Measurements from ENCODE around the gene GABBR1. TPM values are rescaled to one million over a fixed set of nuclear protein-coding genes. Genes with fewer than 3 reads are reported as not detected.

GABBR1 gene
- total RNA-seq, 4 donors from 2014 or later, result 11.5 to 40.4 (median 30.5) TPM

DNA sequence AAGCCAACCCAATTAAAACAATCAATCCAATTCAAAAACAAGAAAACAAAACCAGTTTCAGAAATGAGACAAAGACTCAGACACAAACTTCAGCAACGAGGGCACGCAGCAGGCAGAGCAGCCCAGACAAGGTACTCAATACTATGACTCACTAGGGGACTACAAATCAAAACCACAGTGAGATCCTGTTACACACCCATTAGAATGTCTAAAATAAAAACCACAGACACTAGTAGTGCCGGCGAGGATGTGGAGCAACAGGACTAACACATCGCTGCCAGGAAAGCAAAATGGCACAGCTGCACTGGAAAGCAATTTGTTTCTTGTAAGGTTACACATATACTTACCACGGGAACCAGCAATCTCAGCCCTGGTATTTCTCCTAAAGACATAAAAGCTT lies 116.9 kb downstream of the GABBR1 start:
- in situ Hi-C loops (cut with MboI; ENCODE audit: low pct_ligation_motif_present in 1 of 4, low pct_unique_long_range_greater_than_20kb in 1 of 4, low sequenced_read_pairs in 3 of 4) (no loop called here), intact Hi-C loops (cut with DNase I; ENCODE audit: low total_unique reads) (no loop called here)
- H3K27ac ChIP-seq, result no peak overlapping the region
- H3K4me3 ChIP-seq, result no peak overlapping the region
- no peaks in the 10 kb centered on the region for H3K4me1 ChIP-seq
- no peaks in the 10 kb centered on the region for H3K36me3 ChIP-seq
- no peaks in the 10 kb centered on the region for H3K9me3 ChIP-seq
- WGBS, 2 donors (ENCODE audit: low coverage in 1 of 2), result 50 to 100% methylated on average over 2 to 6 of the region's 6 CpGs
- TF ChIP-seq POLR2AphosphoS5 (IDR thresholded peaks at IDR 0.05) (no peak), EP300 (IDR thresholded peaks at IDR 0.05; ENCODE audit: low read depth) (no peak), POLR2A (IDR thresholded peaks at IDR 0.05) (no peak)
- TF ChIP-seq, protein P1, sequence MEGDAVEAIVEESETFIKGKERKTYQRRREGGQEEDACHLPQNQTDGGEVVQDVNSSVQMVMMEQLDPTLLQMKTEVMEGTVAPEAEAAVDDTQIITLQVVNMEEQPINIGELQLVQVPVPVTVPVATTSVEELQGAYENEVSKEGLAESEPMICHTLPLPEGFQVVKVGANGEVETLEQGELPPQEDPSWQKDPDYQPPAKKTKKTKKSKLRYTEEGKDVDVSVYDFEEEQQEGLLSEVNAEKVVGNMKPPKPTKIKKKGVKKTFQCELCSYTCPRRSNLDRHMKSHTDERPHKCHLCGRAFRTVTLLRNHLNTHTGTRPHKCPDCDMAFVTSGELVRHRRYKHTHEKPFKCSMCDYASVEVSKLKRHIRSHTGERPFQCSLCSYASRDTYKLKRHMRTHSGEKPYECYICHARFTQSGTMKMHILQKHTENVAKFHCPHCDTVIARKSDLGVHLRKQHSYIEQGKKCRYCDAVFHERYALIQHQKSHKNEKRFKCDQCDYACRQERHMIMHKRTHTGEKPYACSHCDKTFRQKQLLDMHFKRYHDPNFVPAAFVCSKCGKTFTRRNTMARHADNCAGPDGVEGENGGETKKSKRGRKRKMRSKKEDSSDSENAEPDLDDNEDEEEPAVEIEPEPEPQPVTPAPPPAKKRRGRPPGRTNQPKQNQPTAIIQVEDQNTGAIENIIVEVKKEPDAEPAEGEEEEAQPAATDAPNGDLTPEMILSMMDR (IDR thresholded peaks at IDR 0.05), result no peak
- no peak for DNase-seq
- H3K27me3 ChIP-seq, result no peaks in the 10 kb centered on the region

DNA sequence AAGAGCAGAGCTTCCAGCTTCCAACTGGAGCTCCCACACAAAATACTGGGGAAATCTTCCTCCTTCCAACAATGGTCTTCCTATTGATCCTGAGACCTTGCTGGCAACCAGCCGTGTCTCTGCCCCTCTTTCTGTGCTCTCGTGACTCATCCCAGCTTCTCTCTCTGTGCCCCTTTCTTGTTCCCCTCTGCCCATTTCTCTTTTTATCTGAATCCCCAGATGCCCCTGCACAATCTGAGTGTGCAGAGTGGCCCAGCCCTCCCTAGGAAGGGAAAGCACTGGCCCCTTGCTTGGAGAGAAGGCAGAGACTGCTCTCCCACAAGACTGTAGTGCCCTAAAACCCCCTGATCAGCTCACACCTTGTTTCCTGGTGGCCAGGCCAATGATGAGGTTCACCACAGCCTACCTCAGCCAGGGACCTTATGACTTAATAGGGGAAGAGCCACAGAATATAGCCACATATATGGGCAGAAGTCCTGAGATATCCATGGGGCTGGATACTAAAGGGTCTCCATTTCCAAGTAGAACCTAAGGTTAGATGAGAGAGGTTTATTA lies 122.2 kb downstream of the GABBR1 start:
- H3K36me3 ChIP-seq, result no peaks in the 10 kb centered on the region
- intact Hi-C loops (cut with DNase I; ENCODE audit: low total_unique reads), result no loop called here
- no peak for DNase-seq
- in situ Hi-C loops (cut with MboI; ENCODE audit: low pct_ligation_motif_present in 1 of 4, low pct_unique_long_range_greater_than_20kb in 1 of 4, low sequenced_read_pairs in 3 of 4), result no loop called here
- H3K4me3 ChIP-seq, result no peak overlapping the region
- 69 to 84% methylated on average over 2 of the region's 2 CpGs for WGBS, 2 donors (ENCODE audit: low coverage in 1 of 2)
- H3K9me3 ChIP-seq, result no peaks in the 10 kb centered on the region
- H3K27me3 ChIP-seq, result no peaks in the 10 kb centered on the region
- TF ChIP-seq EP300 (IDR thresholded peaks at IDR 0.05; ENCODE audit: low read depth) (no peak), POLR2A (IDR thresholded peaks at IDR 0.05) (no peak), POLR2AphosphoS5 (IDR thresholded peaks at IDR 0.05) (no peak)
- TF ChIP-seq, protein P1 (IDR thresholded peaks at IDR 0.05), result no peak
- H3K27ac ChIP-seq, result no peak overlapping the region
- no peaks in the 10 kb centered on the region for H3K4me1 ChIP-seq

GRCh38 chr6:29510202-29510601 lies 122.8 kb downstream of the GABBR1 start:
- in situ Hi-C loops (cut with MboI; ENCODE audit: low pct_ligation_motif_present in 1 of 4, low pct_unique_long_range_greater_than_20kb in 1 of 4, low sequenced_read_pairs in 3 of 4), result no loop called here

More at GRCh38 chr6:29510202-29510601, 122.8 kb downstream of the GABBR1 start:
- no peak overlapping the region for H3K27ac ChIP-seq
- 48 to 54% methylated on average over 2 to 4 of the region's 4 CpGs for WGBS, 2 donors (ENCODE audit: low coverage in 1 of 2)
- no peaks in the 10 kb centered on the region for H3K27me3 ChIP-seq
- intact Hi-C loops (cut with DNase I; ENCODE audit: low total_unique reads), result no loop called here
- no peak for DNase-seq
- no peaks in the 10 kb centered on the region for H3K4me1 ChIP-seq
- TF ChIP-seq, protein P1 (IDR thresholded peaks at IDR 0.05), result no peak
- no peak for TF ChIP-seq POLR2AphosphoS5 (IDR thresholded peaks at IDR 0.05)
- TF ChIP-seq POLR2A (IDR thresholded peaks at IDR 0.05), result no peak
- TF ChIP-seq EP300 (IDR thresholded peaks at IDR 0.05; ENCODE audit: low read depth), result no peak
- no peaks in the 10 kb centered on the region for H3K36me3 ChIP-seq
- no peak overlapping the region for H3K4me3 ChIP-seq
- no peaks in the 10 kb centered on the region for H3K9me3 ChIP-seq

Small RNAs within 50 kb of the gene (small RNA-seq; reads per million reads assigned to genes)
- gene SNORD32B (0.28 to 1.9 (median 0.61) reads per million in 4 donors), gene SUMO2P1 (0 to 0.95 (median 0) reads per million in 4 donors), gene TMEM183AP1 (0 reads per million in 4 donors)

Other genes with a start within 250 kb of the GABBR1 start
- not detected for gene OR12D2, start 237.6 kb downstream of the GABBR1 start, total RNA-seq
- not detected for gene OR12D1, start 218.3 kb downstream of the GABBR1 start, total RNA-seq
- not detected for gene OR10C1, start 193.9 kb downstream of the GABBR1 start, total RNA-seq
- gene OR11A1, start 176.1 kb downstream of the GABBR1 start, total RNA-seq, result not detected
- gene OR2H1, start 176.0 kb downstream of the GABBR1 start, total RNA-seq, result not detected
- not detected for gene MAS1L, start 145.2 kb downstream of the GABBR1 start, total RNA-seq
- 1 to 10 TPM in 1 of 4 donors, under 1 TPM in 1, not detected in 2; 0.96 to 8.4 TPM for gene UBD, start 73.5 kb downstream of the GABBR1 start, total RNA-seq
- not detected for gene OR2H2, start 48.1 kb downstream of the GABBR1 start, total RNA-seq
- not detected for gene MOG, start 23.9 kb upstream of the GABBR1 start, total RNA-seq
- under 1 TPM in 1 of 4 donors, not detected in 3; 0.27 TPM for gene ZFP57, start 48.0 kb upstream of the GABBR1 start, total RNA-seq
- gene HLA-F, start 90.3 kb upstream of the GABBR1 start, total RNA-seq, result 100 to 1,000 TPM in 3 of 4 donors, 10 to 100 TPM in 1; 90.4 to 500 (median 306) TPM
- gene HLA-G, start 194.6 kb upstream of the GABBR1 start, total RNA-seq, result not detected